Cardiac muscle cell (in vitro differentiated cells and primary cell): ENCODE data around the gene UMAD1. TPM values are rescaled to one million over a fixed set of nuclear protein-coding genes. Genes with fewer than 3 reads are reported as not detected.
"Not testable (repeated sequence)": the region's sequence is repeated elsewhere in the genome, so short reads cannot be mapped to it uniquely, and the experiment has no call there.

Source experiments
- DNase-seq, 2 donors: peaks; one replicate each; pipeline versions ENCODE4 v3.0.0 to v3.0.0-alpha.2; 2010 to 2017; ENCODE audit warnings: low read depth in 1 of 2, low spot score in 1 of 2
- H3K27ac ChIP-seq: fragments of 200-600 bp; sonication (generic); 2 replicates; pipeline ENCODE4 v1.5.1; 2016
- H3K27me3 ChIP-seq: fragments of 200-600 bp; sonication (generic); 2 replicates; pipeline ENCODE4 v1.6.0; 2016; ENCODE audit warnings: control low read depth
- H3K36me3 ChIP-seq: fragments of 200-600 bp; sonication (generic); 2 replicates; pipeline ENCODE4 v1.5.1; 2016; ENCODE audit warnings: control low read depth
- H3K4me1 ChIP-seq: fragments of 200-600 bp; sonication (generic); 2 replicates; pipeline ENCODE4 v1.8.1; 2017; ENCODE audit warnings: low read depth, mild to moderate bottlenecking, mixed run types
- H3K4me3 ChIP-seq: fragments of 200-600 bp; sonication (generic); 2 replicates; pipeline ENCODE4 v1.5.1; 2016; ENCODE audit warnings: mild to moderate bottlenecking
- H3K9me3 ChIP-seq: fragments of 200-600 bp; sonication (generic); 2 replicates; pipeline ENCODE4 v1.5.1; 2017; ENCODE audit warnings: low read depth, mild to moderate bottlenecking, control low read depth
- CTCF ChIP-seq: IDR thresholded peaks from 2 replicates; pipeline ENCODE4 v1.5.1; 2012; ENCODE audit warnings: low read depth, mild to moderate bottlenecking, low read length
- polyA plus RNA-seq: library from polyadenylated mRNA; unstranded; fragments of >200 nt; fragmentation: Nextera tagmentation; extraction: Ambion mirVana; gene quantifications from 2 replicates; pipeline ENCODE4 v1.2.1, GENCODE V29; 2016
- total RNA-seq: library from RNA; depleted of rRNA; stranded (reverse); fragments of >200 nt; gene quantifications from 2 replicates; pipeline ENCODE4 v1.2.3, GENCODE V29; 2016

Gene UMAD1
- total and polyA plus RNA-seq, 2 experiments from 2014 or later: 8.2 to 12.9 TPM

DNA sequence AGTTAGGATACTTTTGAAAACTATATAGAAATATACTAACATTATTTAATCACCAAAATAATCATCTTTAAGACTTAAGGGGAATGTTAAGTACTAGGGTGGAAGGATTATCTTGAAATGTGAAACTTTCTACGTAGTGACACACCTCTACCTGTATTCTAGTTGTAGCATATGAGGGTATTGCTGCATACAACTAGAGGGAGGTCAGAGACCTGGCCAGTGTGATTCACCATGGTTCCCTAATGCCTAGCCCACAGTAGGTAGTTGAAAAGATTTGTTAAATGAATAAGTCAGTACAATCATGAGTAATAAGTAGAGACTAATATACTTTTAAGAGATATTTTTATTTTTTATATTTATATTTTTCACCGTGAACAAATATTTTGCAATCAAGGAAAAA, 162.0 kb downstream of the UMAD1 start:
- no peak for DNase-seq
- TF ChIP-seq CTCF: no peak
- no peaks in the 10 kb centered on the region for H3K27me3 ChIP-seq
- no peak overlapping the region for H3K4me3 ChIP-seq
- H3K9me3 ChIP-seq: no peaks in the 10 kb centered on the region
- no peak overlapping the region for H3K27ac ChIP-seq
- H3K36me3 ChIP-seq: no peaks in the 10 kb centered on the region
- H3K4me1 ChIP-seq: no peaks in the 10 kb centered on the region

DNA sequence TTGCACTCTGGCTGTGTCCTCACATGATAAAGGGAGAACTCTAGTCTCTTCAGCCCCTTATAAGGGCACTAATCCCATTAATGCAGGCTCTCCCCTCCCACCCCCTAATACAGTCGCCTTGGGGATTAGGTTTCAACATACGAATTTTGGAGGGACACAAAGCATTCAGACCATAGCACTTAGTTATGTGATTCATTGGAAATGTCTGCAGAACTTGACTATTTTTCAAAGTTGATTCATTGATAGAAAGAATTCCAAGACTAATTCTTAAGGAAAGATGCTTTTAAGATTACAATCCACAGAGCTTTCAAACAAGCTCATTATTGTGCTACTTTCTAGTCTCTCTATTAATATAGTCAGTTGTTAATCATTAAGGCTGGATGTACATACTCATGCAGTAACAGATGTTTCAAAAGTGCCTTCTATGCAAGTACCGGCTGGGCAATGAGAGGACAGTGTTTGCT, 163.2 kb downstream of the UMAD1 start:
- H3K27me3 ChIP-seq: no peaks in the 10 kb centered on the region
- no peak overlapping the region for H3K27ac ChIP-seq
- H3K4me1 ChIP-seq: no peaks in the 10 kb centered on the region
- H3K9me3 ChIP-seq: no peaks in the 10 kb centered on the region
- TF ChIP-seq CTCF: no peak
- DNase-seq: no peak
- no peaks in the 10 kb centered on the region for H3K36me3 ChIP-seq
- H3K4me3 ChIP-seq: no peak overlapping the region

DNA sequence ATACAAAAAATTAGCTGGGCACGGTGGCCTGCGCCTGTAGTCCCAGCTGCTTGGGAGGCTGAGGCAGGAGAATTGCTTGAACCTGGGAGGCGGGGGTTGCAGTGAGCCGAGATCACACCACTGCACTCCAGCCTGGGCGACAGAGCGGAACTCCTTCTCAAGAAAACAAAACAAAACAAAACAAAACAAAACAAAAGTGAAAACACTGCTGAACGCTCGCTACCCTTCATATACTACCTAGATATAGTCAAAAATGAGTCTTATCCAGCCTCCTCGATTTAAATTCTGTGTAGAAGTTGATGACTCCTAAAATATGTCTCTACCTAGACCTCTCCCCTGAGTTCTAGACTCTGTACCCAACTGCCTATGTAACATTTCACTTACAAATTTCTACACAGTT, 164.3 kb downstream of the UMAD1 start:
- not testable (repeated sequence) for H3K36me3 ChIP-seq, H3K27me3 ChIP-seq, H3K9me3 ChIP-seq, H3K27ac ChIP-seq, H3K4me1 ChIP-seq, DNase-seq, H3K4me3 ChIP-seq

- Histone ChIP-seq H3K9me3 (no peaks in the 10 kb centered on the region), H3K27ac (no peak overlapping the region), H3K4me3 (no peak overlapping the region), H3K4me1 (no peaks in the 10 kb centered on the region), H3K27me3 (no peaks in the 10 kb centered on the region), H3K36me3 (no peaks in the 10 kb centered on the region)
- no peak for TF ChIP-seq CTCF
- no peak for DNase-seq
Measured at GRCh38 chr7:7805511-7806153, 165.1 kb downstream of the UMAD1 start.

GRCh38 chr7:7808156-7808555, 167.6 kb downstream of the UMAD1 start:
- H3K9me3 ChIP-seq: no peaks in the 10 kb centered on the region
- H3K4me3 ChIP-seq: no peak overlapping the region
- H3K4me1 ChIP-seq: no peaks in the 10 kb centered on the region
- no peak overlapping the region for H3K27ac ChIP-seq
- peak in 1 of 2 donors; percentile 38 for DNase-seq
- H3K36me3 ChIP-seq: no peaks in the 10 kb centered on the region
- TF ChIP-seq CTCF: no peak
- no peaks in the 10 kb centered on the region for H3K27me3 ChIP-seq

- TF ChIP-seq CTCF: no peak
- no peaks in the 10 kb centered on the region for H3K4me1 ChIP-seq
Measured at GRCh38 chr7:7808626-7809025, 168.1 kb downstream of the UMAD1 start.

More at GRCh38 chr7:7808626-7809025, 168.1 kb downstream of the UMAD1 start:
- no peak for DNase-seq
- no peaks in the 10 kb centered on the region for H3K36me3 ChIP-seq
- H3K4me3 ChIP-seq: no peak overlapping the region
- no peaks in the 10 kb centered on the region for H3K27me3 ChIP-seq
- H3K9me3 ChIP-seq: no peaks in the 10 kb centered on the region
- H3K27ac ChIP-seq: no peak overlapping the region
